Medulla oblongata (tissue), 1 donor: ENCODE results near the gene TNRC6C.
"Not testable (repeated sequence)": the region's sequence is repeated elsewhere in the genome, so short reads cannot be mapped to it uniquely, and the experiment has no call there.

Experiments used
- DNase-seq: peaks from one replicate; pipeline ENCODE4 v3.0.0-alpha.2; 2015; ENCODE audit errors: extremely low spot score

TNRC6C gene

DNA sequence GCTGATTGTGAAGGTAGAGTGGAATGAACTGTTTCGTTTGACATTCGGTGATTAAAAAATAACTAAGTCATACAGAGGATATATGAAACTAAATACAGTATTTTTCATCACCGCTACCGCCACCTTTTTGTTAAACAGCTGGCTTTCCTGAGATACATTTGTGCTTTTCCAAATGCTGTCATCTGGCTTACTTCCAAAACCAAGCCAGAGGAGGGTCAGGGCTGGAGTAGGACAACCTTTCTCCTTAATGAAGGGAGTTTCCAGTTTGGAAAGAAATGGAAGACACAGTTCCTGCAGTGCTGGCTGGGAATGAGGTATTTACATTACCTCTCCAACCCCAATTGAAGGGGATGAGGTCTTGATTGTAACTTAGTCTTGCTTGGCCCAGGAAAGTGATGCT, 3.2 kb downstream of the TNRC6C start:
- no peak for DNase-seq

DNA sequence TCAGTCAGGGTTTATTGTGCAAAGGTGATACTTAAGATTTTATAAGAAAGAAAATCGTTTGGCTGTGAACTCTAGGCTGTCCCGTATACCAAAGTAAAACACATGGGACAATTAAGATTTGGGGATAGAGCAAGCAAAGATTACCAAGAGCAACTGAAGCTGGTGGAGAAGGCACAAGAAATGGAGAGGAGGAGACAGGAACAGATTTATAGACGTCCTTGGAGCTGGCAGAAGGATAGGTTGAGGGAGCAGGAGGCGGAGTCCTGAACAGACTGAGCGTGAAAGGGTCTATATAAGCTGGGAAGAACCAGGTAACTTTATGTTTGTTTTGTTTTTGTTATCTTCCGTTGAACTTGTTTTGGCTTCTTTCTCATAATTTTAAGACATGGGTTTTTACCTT, 3.8 kb downstream of the TNRC6C start:
- no peak for DNase-seq

DNA sequence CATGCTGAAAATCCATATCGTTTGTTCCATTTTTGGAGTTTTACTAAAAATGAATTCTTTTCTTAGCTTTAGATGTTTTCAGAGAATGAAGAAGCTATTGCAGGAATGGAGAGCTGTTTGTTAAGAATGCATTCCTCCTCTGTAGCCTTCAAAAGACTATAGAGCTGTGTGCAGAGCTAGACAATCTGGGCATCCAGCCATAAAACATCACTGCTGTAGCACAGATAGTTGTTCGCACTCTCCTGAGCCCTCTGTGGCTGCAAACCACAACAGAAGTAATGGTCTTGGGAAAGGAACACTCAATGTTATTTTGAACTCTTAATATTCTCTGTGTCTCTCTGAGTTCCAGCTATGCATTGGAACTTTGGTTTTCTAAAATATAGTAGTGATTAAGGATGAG, 4.9 kb downstream of the TNRC6C start:
- peak; percentile 92 for DNase-seq

- no peak for DNase-seq
Observed at GRCh38 chr17:77965352-77965751, 6.8 kb downstream of the TNRC6C start.

DNA sequence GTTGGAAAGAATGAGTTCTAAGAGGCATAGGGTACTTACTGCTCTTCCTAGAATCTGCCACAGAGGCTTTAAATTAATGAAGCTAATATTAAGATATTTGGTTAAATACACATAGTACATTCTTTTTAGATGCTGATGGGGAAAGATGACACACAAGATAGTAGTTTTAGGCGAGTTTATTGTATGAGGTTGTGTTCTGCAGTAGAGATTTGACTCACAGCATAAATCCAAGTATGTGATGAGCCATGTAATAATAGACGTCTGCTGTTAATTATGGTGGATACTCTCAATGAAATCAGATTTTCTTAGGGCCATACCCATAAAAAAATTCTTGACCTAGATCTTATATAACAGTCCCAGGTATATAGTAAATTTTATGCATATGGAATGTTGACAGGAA, 8.0 kb downstream of the TNRC6C start:
- no peak for DNase-seq

GRCh38 chr17:77968788-77969187, 10.3 kb downstream of the TNRC6C start:
- DNase-seq: no peak

DNA sequence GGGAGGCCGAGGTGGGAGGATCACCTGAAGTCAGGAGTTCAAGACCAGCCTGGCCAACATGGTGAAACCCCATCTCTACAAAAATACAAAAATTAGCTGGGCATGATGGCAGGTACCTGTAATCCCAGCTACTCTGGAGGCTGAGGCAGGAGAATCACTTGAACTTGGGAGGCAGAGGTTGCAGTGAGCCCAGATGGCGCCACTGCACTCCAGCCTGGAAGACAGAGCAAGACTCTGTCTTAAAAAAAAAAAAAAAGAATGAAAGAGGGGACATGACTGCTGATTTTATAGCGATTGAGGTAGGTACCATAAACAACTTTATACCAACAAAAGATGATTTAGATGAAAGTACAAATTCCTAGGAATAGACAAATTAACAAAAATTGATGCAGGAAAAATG, 13.8 kb downstream of the TNRC6C start:
- not testable (repeated sequence) for DNase-seq

- no peak for DNase-seq
Observed at GRCh38 chr17:77973953-77974352, 15.4 kb downstream of the TNRC6C start.

DNA sequence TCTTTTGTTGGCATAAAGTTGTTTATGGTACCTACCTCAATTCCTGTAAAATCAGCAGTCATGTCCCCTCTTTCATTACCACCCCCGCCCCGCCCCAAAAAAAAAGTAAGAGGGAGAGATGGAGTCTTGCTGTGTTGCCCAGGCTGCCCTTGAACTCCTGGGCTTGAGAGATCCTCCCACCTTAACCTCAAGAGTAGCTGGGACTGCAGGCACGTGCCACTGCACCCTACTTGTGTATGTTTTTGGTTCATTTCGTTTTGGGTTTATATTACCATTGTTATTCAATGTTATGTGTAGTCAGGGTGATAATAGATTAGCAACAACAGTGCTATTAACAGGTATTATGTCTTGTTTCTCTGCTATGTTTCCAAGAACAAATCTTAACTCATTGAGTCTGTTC, 15.9 kb downstream of the TNRC6C start:
- no peak for DNase-seq

GRCh38 chr17:77982430-77982829, 23.9 kb downstream of the TNRC6C start:
- not testable (repeated sequence) for DNase-seq

DNA sequence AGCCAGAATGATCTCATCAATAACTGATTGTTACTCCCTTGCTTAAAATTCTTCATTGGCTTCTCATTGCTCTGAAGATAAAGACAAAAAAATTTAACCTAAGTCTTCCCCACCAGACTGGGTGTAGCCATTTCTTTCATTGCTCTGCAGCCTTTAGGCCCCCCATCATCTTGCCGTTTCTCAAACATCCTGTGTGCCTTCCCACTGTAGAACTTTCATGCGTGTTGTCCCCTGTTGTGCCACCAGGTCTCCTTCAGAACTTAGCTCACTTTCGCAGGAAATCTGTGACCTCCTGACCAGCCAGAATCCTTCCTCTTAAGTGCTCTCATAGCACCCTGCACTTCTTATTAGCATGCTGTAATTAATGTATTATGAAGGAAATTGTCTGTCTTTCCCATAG, 31.8 kb downstream of the TNRC6C start:
- no peak for DNase-seq

DNA sequence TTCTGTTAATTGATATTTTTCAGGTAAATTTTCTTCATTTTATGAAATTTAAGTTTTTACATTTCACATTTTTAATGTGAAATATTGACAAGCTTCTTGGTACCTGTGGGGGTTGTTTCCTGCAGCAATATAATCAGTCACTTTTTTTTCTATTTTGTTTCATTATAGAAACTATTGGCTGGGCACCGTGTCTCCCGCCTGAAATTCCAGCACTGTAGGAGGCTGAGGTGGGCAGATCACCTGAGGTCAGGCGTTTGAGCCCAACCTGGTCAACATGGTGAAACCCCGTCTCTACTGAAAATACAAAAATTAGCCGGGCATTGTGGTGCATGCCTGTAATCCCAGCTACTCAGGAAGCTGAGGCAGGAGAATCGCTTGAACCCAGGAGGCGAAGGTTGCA, 35.2 kb downstream of the TNRC6C start:
- not testable (repeated sequence) for DNase-seq

DNA sequence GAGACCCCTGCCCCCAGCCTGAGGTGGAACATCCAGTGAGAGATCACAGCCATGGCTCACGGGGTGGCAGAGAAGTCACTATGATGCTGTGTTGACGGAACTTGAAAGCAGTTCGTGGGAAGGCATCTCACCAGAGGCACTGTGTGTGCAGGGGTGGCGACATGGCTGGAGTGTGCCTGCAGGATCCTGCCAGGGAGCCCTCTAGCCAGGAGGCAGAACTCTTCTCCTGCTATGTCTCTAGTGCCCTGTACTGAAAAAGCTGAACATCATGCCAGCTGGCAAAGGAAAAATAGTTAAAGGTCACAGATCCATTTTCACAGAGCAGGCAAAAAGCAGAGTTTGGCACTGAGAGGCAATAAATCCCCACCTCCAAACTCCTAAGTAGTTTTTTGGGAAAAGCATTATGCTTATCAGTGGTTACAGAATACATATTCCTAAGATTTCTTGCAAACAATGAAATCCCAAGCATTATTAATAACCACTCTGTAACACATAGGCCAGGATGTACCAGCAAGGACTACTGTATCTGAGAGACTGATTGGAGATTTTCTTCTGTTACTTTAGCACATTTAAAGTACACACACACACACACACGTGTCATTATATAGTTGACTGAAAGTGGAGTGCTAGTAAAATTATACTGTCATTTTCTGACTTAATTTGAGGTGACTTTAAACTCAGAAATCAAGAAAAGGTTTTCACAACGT, 36.8 kb downstream of the TNRC6C start:
- peak; percentile 53 for DNase-seq

DNA sequence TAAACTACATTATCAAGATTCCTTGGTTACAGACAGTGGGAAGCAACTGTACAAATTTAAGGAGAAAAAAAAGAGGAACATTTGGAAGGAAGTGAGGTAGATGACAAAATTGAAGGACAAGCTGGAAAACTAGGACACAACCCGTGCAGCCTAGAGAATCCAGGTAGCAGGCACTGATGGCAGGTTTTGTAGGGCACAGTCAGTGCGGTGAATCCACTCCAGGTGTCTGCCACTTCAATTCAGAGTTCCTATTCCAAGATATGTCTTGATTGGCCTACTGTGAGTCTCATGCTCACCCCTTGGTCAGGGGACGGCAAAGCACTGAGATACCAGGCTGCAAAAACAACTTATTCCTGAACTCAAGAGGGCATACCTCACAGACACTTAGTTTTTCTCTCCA, 37.8 kb downstream of the TNRC6C start:
- no peak for DNase-seq

DNA sequence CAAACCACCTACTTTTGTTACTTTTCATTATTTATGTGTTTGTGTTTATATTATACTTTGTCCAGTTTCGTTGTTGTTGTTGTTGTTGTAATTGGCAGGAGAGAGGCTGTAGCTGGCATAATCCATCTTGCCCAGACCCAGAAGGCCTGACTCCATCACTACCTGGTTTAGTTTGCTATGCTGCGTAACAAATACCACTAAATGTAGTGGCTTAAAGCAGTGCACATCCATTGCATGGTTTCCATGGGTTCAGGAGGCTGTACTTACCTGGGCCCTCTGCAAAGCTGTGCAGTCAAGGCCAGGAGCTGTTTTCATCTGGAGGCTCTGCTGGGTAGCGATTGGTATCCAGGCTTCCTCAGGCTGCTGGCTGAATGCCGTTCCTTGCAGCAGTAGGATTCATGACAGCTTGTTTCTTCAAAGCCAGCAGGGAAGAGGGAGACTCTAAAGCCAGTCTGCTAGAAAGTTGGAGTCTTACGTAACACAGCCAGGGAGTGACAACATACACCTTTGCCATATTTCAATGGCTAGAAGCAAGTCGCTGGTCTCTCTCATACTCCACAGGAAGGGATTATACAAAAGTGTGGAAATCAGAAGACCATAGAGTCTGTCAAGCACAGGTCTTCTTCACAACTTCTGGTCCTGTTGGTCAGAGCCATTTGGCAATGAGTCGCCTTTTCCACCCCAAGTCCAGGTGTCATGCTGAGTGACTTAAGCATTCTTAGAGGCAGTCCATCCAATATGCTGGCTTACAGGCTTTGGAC, 41.1 kb downstream of the TNRC6C start:
- no peak for DNase-seq

GRCh38 chr17:78000341-78000740, 41.8 kb downstream of the TNRC6C start:
- DNase-seq: no peak

DNA sequence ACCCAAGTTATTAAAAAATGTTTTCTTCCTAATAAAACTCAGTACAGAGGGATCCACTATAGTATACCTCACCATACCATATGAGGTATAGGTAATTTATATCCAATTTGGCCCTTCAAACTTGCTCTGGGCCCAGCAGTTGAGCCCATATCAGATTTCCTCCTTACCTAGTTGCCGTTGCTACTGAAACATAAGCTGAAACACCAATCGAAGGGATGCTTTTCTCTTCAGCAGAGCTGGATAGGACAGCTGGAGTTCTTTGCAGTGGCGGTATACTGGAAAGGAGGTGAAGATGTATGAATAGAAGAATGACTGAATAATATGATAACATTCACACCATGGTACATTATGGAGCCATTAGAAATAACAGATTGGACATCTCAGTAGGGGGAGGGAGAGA, 42.7 kb downstream of the TNRC6C start:
- no peak for DNase-seq

DNA sequence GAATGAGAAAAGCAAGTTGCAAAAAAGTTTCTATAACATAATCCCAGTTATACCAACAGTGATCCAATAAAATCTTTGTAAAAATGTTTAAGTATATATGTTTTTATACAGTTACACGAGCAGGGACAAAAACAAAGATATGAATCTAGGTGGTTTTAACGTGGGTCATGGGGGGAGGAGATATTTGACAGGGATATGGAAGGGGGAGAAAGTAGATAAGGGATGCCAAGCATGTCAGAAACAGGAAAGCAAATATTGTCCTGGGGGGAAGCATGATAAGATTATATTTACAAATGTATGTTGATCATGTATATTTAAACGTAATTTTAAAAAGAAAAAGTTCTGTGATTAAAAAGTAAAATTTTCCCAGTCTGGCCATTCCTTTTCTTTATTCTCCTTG, 43.1 kb downstream of the TNRC6C start:
- no peak for DNase-seq

GRCh38 chr17:78002166-78002565, 43.7 kb downstream of the TNRC6C start:
- no peak for DNase-seq

- DNase-seq: no peak
Observed at GRCh38 chr17:78005452-78006171, 47.1 kb downstream of the TNRC6C start.

DNA sequence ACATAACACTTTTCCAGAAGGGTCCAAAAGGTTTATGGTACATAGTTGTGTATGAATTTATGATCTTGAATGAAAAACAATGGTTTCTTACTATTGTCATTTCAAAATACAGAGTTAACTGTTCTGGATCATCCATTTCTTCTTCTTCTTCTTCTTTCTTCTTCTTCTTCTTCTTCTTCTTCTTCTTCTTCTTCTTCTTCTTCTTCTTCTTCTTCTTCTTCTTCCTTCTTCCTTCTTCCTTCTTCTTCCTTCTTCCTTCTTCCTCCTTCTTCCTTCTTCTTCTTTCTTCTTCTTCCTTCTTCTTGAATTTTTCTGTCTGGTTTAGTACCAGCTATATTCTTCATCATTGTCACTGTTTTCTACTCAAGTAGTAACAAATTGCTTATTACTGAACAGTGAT, 47.8 kb downstream of the TNRC6C start:
- DNase-seq: no peak

DNA sequence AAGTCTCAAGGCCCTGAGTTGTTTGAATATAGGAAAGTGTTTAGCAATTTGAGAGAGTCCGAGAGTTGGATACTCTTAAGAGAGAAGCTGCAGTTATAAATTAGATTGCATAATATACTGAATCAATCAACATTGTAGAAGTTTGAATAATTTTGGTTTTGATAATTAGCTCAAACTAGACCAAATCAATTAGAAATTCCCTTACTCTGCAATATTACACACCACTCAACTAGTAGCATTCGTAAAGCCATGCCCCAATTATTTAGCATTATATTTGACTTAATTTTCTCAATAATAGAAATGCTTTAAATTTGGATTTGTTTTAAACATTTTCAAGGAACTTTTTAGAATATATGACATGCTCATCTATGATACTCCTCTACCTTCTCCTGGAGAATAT, 49.1 kb downstream of the TNRC6C start:
- DNase-seq: no peak

DNA sequence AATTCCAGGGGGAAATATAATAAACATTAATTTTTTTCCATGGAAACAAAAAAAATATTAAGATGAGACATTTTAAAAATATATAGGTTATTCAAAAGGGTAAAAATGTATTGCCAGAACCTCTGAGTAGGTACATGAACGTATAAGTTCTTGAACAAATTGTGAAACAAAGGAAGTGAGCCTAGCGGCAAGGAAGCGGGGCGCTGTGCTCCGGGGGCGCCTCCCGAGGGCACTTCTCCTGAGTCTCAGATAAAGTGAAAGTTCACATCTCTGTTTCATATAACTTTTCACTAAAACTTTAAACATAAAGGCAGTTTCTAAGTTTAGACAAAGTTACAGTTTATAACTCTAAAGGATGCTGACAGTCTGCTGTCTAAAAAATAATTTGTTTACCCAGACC, 52.3 kb downstream of the TNRC6C start:
- DNase-seq: no peak
